Activated T-helper 2 cell treated with anti-CD3 and anti-CD28 coated beads, Interferon-gamma antibody, Interleukin-2, Interleukin-4, amounts not matched to agents 10 μg/mL and 5 μg/mL and 100 μg/mL, durations not matched to agents 14 hours and 24 hours and 36 hours (primary cell): ENCODE data around the gene SH3RF2. TPM values are rescaled to one million over a fixed set of nuclear protein-coding genes. Genes with fewer than 3 reads are reported as not detected.
"Not testable (repeated sequence)": the region's sequence is repeated elsewhere in the genome, so short reads cannot be mapped to it uniquely, and the experiment has no call there.

Experiments used
- DNase-seq: peaks from one replicate; pipeline ENCODE4 v3.0.0; 2021; ENCODE audit warnings: low spot score
- H3K27ac Mint-ChIP-seq: one replicate; pipeline ENCODE4 v1.8.0; 2021; ENCODE audit warnings: mixed read lengths
- H3K27me3 Mint-ChIP-seq: one replicate; pipeline ENCODE4 v1.8.0; 2021; ENCODE audit warnings: low read depth, mixed read lengths
- H3K36me3 Mint-ChIP-seq: one replicate; pipeline ENCODE4 v1.8.0; 2021; ENCODE audit warnings: low read depth, mixed read lengths
- H3K4me1 Mint-ChIP-seq: one replicate; pipeline ENCODE4 v1.8.0; 2021; ENCODE audit warnings: low read depth, mixed read lengths
- H3K4me3 Mint-ChIP-seq: one replicate; pipeline ENCODE4 v1.8.0; 2021; ENCODE audit warnings: low read depth, mild to moderate bottlenecking, moderate library complexity, mixed read lengths
- H3K9me3 Mint-ChIP-seq: one replicate; pipeline ENCODE4 v1.8.0; 2021; ENCODE audit warnings: mixed read lengths
- intact Hi-C: fragments of 100-400 bp; cut with micrococcal nuclease; formaldehyde crosslinking; loops from one replicate; pipeline ENCODE4 v1.15.1; 2023
- total RNA-seq: library from RNA; stranded (reverse); gene quantifications from 2 replicates; pipeline ENCODE4 v1.2.3, GENCODE V29; 2022

SH3RF2 gene
- total RNA-seq, 1 donor from 2014 or later = 0.57 TPM

- Mint-ChIP-seq H3K4me3 (no peak overlapping the region), H3K27ac (no peak overlapping the region), H3K4me1 (no peaks in the 10 kb centered on the region), H3K27me3 (peaks cover 10% of the 10 kb centered on the region), H3K36me3 (no peaks in the 10 kb centered on the region), H3K9me3 (peaks cover 11% of the 10 kb centered on the region)
- DNase-seq = no peak
- intact Hi-C loops = no loop called here
These were observed 53.8 kb downstream of the SH3RF2 start for GRCh38 chr5:145990170-145990569.

- Mint-ChIP-seq H3K36me3 (no peaks in the 10 kb centered on the region), H3K27ac (no peak overlapping the region), H3K4me3 (no peak overlapping the region), H3K27me3 (peaks cover 7% of the 10 kb centered on the region), H3K9me3 (peaks cover 11% of the 10 kb centered on the region), H3K4me1 (no peaks in the 10 kb centered on the region)
- no peak for DNase-seq
- intact Hi-C loops = no loop called here
These were observed 54.7 kb downstream of the SH3RF2 start for GRCh38 chr5:145991044-145991575.

- H3K4me1 Mint-ChIP-seq, H3K27ac Mint-ChIP-seq, intact Hi-C loops, H3K36me3 Mint-ChIP-seq, H3K4me3 Mint-ChIP-seq, H3K27me3 Mint-ChIP-seq, DNase-seq: not testable (repeated sequence)
- peaks cover 11% of the 10 kb centered on the region for H3K9me3 Mint-ChIP-seq
These were observed 57.2 kb downstream of the SH3RF2 start for GRCh38 chr5:145993538-145993937.

DNA sequence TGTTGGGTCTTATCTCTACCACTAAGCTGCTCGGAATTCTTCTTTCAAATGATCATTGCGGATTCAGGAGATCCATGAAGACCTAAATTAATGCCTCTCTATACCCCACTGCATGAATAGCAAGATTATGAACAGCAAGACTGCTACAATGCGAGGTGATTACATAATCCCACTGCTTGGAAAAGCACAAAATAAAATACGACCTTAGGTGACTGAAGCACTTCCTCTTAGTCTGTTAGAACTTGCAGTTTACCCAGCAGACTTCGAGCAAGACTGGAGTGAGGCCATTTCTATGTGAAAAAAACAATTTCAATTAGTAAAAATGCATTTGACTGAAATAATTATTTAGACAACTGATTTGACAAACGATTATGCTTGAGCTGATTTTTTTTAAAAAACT, 59.8 kb downstream of the SH3RF2 start:
- peaks cover 5% of the 10 kb centered on the region for H3K4me1 Mint-ChIP-seq
- peaks cover 3% of the 10 kb centered on the region for H3K27me3 Mint-ChIP-seq
- peaks cover 11% of the 10 kb centered on the region for H3K9me3 Mint-ChIP-seq
- intact Hi-C loops = no loop called here
- DNase-seq = no peak
- H3K4me3 Mint-ChIP-seq = no peak overlapping the region
- H3K36me3 Mint-ChIP-seq = no peaks in the 10 kb centered on the region
- no peak overlapping the region for H3K27ac Mint-ChIP-seq

- intact Hi-C loops = no loop called here
- peaks cover 3% of the 10 kb centered on the region for H3K9me3 Mint-ChIP-seq
These were observed 62.8 kb downstream of the SH3RF2 start for GRCh38 chr5:145999208-145999607.

DNA sequence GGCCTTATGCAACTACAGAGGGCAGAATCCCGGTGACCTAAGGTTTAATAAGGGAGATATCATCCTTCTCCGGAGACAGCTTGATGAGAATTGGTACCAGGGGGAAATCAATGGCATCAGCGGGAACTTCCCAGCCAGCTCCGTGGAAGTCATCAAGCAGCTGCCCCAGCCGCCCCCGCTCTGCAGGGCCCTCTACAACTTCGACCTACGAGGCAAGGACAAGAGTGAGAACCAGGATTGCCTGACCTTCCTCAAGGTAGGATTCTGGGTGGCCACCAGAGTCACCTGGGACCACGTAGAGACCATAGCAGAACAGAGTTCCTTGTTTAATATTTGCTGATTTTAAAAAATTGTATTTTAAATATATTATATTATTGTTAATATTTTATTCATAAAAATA, 63.7 kb downstream of the SH3RF2 start:
- DNase-seq = no peak
- intact Hi-C loops = no loop called here
- Mint-ChIP-seq H3K9me3 (no peaks in the 10 kb centered on the region), H3K4me3 (no peak overlapping the region), H3K27me3 (peaks cover 2% of the 10 kb centered on the region), H3K36me3 (no peaks in the 10 kb centered on the region), H3K27ac (no peak overlapping the region), H3K4me1 (peaks cover 5% of the 10 kb centered on the region)

More at GRCh38 chr5:145999208-145999607, 62.8 kb downstream of the SH3RF2 start:
- Mint-ChIP-seq H3K36me3 (no peaks in the 10 kb centered on the region), H3K4me3 (no peak overlapping the region), H3K27me3 (peaks cover 2% of the 10 kb centered on the region), H3K4me1 (peaks cover 5% of the 10 kb centered on the region), H3K27ac (no peak overlapping the region)
- no peak for DNase-seq

DNA sequence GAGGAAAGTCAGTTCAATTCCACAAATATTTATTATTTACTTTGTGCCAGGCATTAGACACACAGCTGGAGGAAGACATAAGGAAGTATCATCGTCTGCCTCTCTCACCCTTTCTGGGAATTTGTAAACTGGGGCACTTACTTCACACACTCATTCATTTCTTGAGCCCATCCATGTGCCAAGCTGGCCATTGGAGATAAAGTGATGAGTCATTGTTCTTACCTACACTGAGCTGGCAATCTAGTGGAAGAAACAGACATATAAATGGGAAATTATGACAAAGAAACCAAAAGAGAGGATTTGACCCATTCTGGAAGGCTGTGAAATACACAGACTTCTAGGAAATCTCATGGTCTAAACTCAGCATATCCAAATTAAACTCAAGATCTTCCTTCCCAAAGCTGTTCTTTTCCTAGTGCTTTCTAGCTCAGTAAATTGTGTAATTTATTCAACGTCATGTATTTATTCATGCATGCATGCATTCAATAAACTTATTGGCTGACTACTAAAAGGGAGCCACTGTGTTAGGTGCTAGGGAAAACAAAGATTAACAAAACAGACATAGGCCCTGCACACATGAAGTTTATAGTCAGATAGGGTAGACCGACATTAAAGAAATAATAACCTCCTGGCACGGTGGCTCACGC, 65.3 kb downstream of the SH3RF2 start:
- Mint-ChIP-seq H3K27me3 (peaks cover 2% of the 10 kb centered on the region), H3K4me1 (peaks cover 5% of the 10 kb centered on the region), H3K36me3 (no peaks in the 10 kb centered on the region), H3K9me3 (no peaks in the 10 kb centered on the region), H3K4me3 (no peak overlapping the region), H3K27ac (no peak overlapping the region)
- intact Hi-C loops = no loop called here
- no peak for DNase-seq

GRCh38 chr5:146002491-146002890, 66.1 kb downstream of the SH3RF2 start:
- peaks cover 5% of the 10 kb centered on the region for H3K4me1 Mint-ChIP-seq
- no peak overlapping the region for H3K27ac Mint-ChIP-seq
- H3K4me3 Mint-ChIP-seq = no peak overlapping the region
- H3K9me3 Mint-ChIP-seq = no peaks in the 10 kb centered on the region
- intact Hi-C loops = no loop called here
- H3K27me3 Mint-ChIP-seq = peaks cover 7% of the 10 kb centered on the region
- H3K36me3 Mint-ChIP-seq = no peaks in the 10 kb centered on the region
- no peak for DNase-seq

DNA sequence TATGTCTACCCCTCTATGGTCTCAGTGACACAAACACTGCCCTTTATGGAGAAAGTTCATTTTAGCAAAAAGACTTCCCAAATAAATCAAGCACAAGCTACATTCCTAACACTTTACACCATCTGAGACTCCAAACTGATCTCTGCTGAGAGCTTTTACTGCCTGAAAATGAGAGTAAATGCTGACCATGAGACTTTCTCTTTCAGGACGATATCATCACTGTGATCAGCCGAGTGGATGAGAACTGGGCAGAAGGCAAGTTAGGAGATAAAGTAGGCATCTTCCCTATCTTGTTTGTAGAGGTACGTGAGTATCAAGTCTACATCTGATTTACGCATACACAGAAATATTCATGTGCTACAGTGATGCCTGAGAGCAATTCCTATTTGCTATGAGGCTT, 67.5 kb downstream of the SH3RF2 start:
- intact Hi-C loops = no loop called here
- no peak overlapping the region for H3K27ac Mint-ChIP-seq
- peaks cover 5% of the 10 kb centered on the region for H3K4me1 Mint-ChIP-seq
- no peak overlapping the region for H3K4me3 Mint-ChIP-seq
- peaks cover 7% of the 10 kb centered on the region for H3K27me3 Mint-ChIP-seq
- H3K9me3 Mint-ChIP-seq = no peaks in the 10 kb centered on the region
- DNase-seq = no peak
- H3K36me3 Mint-ChIP-seq = no peaks in the 10 kb centered on the region

DNA sequence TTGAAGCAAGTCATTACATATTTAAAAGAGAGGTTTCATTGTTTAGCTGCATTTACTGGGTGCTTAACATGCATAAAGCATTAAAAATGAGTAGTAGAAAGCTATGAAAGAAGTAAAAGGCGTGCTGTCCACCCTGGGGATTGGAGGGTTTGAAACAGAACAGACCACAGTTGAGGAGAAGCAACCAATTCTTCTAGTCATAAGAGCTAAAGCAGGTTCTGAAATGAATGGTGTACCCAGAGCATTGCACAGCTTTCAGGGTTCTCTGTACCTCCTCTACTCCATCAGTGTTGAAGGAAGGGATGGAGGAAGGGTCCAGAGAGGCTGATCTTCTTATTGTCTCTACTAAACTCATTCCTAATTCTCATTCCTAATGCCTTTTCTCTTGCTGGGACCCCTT, 68.9 kb downstream of the SH3RF2 start:
- Mint-ChIP-seq H3K4me1 (no peaks in the 10 kb centered on the region), H3K27me3 (peaks cover 7% of the 10 kb centered on the region), H3K27ac (no peak overlapping the region), H3K9me3 (no peaks in the 10 kb centered on the region), H3K36me3 (no peaks in the 10 kb centered on the region), H3K4me3 (no peak overlapping the region)
- no peak for DNase-seq
- intact Hi-C loops = no loop called here

DNA sequence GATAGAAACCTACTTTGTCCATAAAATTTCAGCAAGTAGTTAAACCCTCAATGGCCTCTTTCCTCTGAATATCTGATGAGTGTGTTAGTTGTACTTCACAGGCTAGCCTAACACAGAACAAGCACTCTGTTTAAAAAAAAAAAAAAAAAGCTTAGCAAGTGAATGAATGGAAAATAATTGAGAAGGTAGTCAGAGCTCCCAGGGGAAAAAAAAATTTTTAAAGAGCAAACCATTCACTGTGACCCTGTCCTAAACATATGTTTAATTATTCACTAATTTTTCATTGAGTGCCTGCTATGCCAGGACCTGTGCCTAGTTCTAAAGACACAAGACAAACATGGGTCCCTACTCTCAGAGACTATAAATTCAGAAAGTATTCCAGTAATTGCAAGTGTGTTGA, 69.3 kb downstream of the SH3RF2 start:
- H3K4me3 Mint-ChIP-seq = no peak overlapping the region
- no peak overlapping the region for H3K27ac Mint-ChIP-seq
- H3K9me3 Mint-ChIP-seq = no peaks in the 10 kb centered on the region
- no peaks in the 10 kb centered on the region for H3K4me1 Mint-ChIP-seq
- no peaks in the 10 kb centered on the region for H3K36me3 Mint-ChIP-seq
- intact Hi-C loops = no loop called here
- H3K27me3 Mint-ChIP-seq = peaks cover 7% of the 10 kb centered on the region
- DNase-seq = no peak

- H3K27me3 Mint-ChIP-seq = peaks cover 7% of the 10 kb centered on the region
- no peak overlapping the region for H3K4me3 Mint-ChIP-seq
- H3K36me3 Mint-ChIP-seq = no peaks in the 10 kb centered on the region
- intact Hi-C loops = no loop called here
- DNase-seq = no peak
- no peak overlapping the region for H3K27ac Mint-ChIP-seq
- H3K9me3 Mint-ChIP-seq = no peaks in the 10 kb centered on the region
- no peaks in the 10 kb centered on the region for H3K4me1 Mint-ChIP-seq
These were observed 70.3 kb downstream of the SH3RF2 start for GRCh38 chr5:146006470-146007190.

GRCh38 chr5:146007270-146007669, 70.9 kb downstream of the SH3RF2 start:
- Mint-ChIP-seq H3K9me3 (no peaks in the 10 kb centered on the region), H3K36me3 (no peaks in the 10 kb centered on the region), H3K4me3 (no peak overlapping the region), H3K4me1 (no peaks in the 10 kb centered on the region), H3K27ac (no peak overlapping the region), H3K27me3 (peaks cover 7% of the 10 kb centered on the region)
- intact Hi-C loops = no loop called here
- no peak for DNase-seq
